ENCODE results near the gene ZDHHC6. TPM values are rescaled to one million over a fixed set of nuclear protein-coding genes. Genes with fewer than 3 reads are reported as not detected.

The ZDHHC6 gene
- total RNA-seq, 1 experiment from 2014 or later = 88.5 TPM

DNA sequence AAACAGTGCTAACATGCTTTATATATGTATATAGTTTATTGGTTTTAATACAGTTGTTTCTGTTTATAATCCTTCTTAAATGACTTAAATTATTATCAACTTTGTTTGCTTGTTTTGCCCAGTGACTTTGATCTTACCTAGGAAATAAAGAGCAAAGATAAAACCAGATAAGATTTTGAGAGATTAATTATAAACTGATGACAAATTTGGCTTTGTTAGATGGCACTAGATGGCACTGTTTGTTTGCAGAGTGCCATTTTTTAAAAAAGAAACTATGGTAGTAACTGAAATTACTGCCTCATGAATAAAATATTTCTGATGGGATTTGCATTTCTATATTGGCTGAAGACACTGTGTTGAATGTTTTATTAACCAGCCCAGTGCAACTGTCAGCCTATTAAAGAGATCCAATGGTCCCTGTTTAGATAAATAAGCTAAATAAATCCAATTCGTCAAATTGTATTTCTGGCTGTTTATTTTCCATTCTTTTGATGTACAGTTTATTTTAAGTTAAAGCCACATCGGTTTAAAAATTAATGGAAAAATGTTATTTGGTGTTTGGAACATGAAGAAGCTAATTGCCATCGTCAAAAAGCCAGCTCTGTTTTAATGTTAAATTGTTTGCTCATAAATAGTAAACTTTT lies 29.0 kb upstream of the ZDHHC6 start:
- no peaks in the 10 kb centered on the region for H3K27me3 ChIP-seq (ENCODE audit: insufficient read depth, low read length)
- H3K9me2 ChIP-seq (ENCODE audit: insufficient read depth) = no peaks in the 10 kb centered on the region
- TF ChIP-seq ELF1 (IDR thresholded peaks at IDR 0.05; ENCODE audit: borderline replicate concordance, low read depth) (no peak), RAD21 (IDR thresholded peaks at IDR 0.05; ENCODE audit: low read depth) (peak; percentile 99), SRF (IDR thresholded peaks at IDR 0.05; ENCODE audit: low read depth) (0 out of 2 replicates have a peak, but pooled peaks have one; percentile 16), JUND (IDR thresholded peaks at IDR 0.05) (no peak), FOSL1 (IDR thresholded peaks at IDR 0.05; ENCODE audit: low read depth) (0 out of 2 replicates have a peak, but pooled peaks have one; percentile 29), POLR2AphosphoS5 (IDR thresholded peaks at IDR 0.05; ENCODE audit: low read depth, low read length) (no peak), EGR1 (IDR thresholded peaks at IDR 0.05; ENCODE audit: low read depth) (0 out of 2 replicates have a peak, but pooled peaks have one; percentile 17)
- TF ChIP-seq, protein P1, sequence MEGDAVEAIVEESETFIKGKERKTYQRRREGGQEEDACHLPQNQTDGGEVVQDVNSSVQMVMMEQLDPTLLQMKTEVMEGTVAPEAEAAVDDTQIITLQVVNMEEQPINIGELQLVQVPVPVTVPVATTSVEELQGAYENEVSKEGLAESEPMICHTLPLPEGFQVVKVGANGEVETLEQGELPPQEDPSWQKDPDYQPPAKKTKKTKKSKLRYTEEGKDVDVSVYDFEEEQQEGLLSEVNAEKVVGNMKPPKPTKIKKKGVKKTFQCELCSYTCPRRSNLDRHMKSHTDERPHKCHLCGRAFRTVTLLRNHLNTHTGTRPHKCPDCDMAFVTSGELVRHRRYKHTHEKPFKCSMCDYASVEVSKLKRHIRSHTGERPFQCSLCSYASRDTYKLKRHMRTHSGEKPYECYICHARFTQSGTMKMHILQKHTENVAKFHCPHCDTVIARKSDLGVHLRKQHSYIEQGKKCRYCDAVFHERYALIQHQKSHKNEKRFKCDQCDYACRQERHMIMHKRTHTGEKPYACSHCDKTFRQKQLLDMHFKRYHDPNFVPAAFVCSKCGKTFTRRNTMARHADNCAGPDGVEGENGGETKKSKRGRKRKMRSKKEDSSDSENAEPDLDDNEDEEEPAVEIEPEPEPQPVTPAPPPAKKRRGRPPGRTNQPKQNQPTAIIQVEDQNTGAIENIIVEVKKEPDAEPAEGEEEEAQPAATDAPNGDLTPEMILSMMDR (IDR thresholded peaks at IDR 0.05 in 2 of 3, conservative IDR thresholded peaks at IDR 0.05 in 1 of 3; ENCODE audit: borderline replicate concordance in 1 of 3, insufficient read depth in 1 of 3, low read depth in 2 of 3, low read length in 2 of 3) = peak; percentile 67 to 95 (median 85)
- TF ChIP-seq, protein P2, sequence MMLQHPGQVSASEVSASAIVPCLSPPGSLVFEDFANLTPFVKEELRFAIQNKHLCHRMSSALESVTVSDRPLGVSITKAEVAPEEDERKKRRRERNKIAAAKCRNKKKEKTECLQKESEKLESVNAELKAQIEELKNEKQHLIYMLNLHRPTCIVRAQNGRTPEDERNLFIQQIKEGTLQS (IDR thresholded peaks at IDR 0.05) = no peak
- H3K79me2 ChIP-seq (ENCODE audit: insufficient read depth, low read length) = peaks cover 82% of the 10 kb centered on the region
- no TSS peak for BruUV-seq (replicated peaks)
- H3K9me3 ChIP-seq (ENCODE audit: control insufficient read depth in 1 of 2, insufficient read depth in 1 of 2, low read depth in 1 of 2, low read length in 2 of 2) = no peaks in the 10 kb centered on the region
- CTCF ChIA-PET = interaction anchor here (1.0 to 6.5 kb wide), 9 partner anchors 13 to 1088 kb away, joined by 3 to 57 read pairs (median 5); no protein-coding TSS in a partner anchor
- H3K4me2 ChIP-seq (ENCODE audit: low read length) = peak overlapping the region; percentile 47
- peaks cover 53 to 71% of the 10 kb centered on the region in 2 experiments for H3K4me1 ChIP-seq (ENCODE audit: control insufficient read depth in 1 of 2, insufficient read depth in 2 of 2, low read length in 2 of 2)
- H3K9ac ChIP-seq (ENCODE audit: low read length) = peak overlapping the region; percentile 26
- intact Hi-C loops (cut with micrococcal nuclease) = loop anchor here (1.0 to 10.0 kb wide), 7 partner anchors 269 to 1087 kb away; no protein-coding TSS in a partner anchor
- H3K27ac ChIP-seq (ENCODE audit: low read depth, low read length) = peak overlapping the region; percentile 59
- RAD21 ChIA-PET (ENCODE audit: low non-redundant PET in 1 of 2, low total read pairs in 2 of 2, uncharacterized antibody in 2 of 2, unreplicated experiment in 2 of 2) = interaction anchor here (0.5 to 1.5 kb wide), 3 partner anchors 261 to 1046 kb away, joined by 3 read pairs; no protein-coding TSS in a partner anchor
- ATAC-seq (0 out of 2 replicates have a peak, but pooled peaks have one; percentile 14), DNase-seq (ENCODE audit: low read depth, low spot score) (no peak)
- POLR2A ChIA-PET = no interaction called here
- H3K4me3 ChIP-seq (replicated peaks in 1 of 2; ENCODE audit: low read depth in 1 of 2, low read length in 2 of 2) = no peak overlapping the region
- no peaks in the 10 kb centered on the region for H4K20me1 ChIP-seq (ENCODE audit: insufficient read depth)
- peaks cover 0 to 4% of the 10 kb centered on the region in 2 experiments; a peak in 1 of 4 replicates for H3K36me3 ChIP-seq (ENCODE audit: control insufficient read depth in 1 of 2, insufficient read depth in 2 of 2, low read length in 2 of 2)
- H2AFZ ChIP-seq (ENCODE audit: low read depth, low read length, poor library complexity, severe bottlenecking) = no peak overlapping the region

Data from HCT116 (cell line).